GM23248 (cell line): Measurements from ENCODE around the gene SLC16A11. TPM values are rescaled to one million over a fixed set of nuclear protein-coding genes. Genes with fewer than 3 reads are reported as not detected.

Experiments
- DNase-seq: peaks from one replicate; pipeline ENCODE4 v3.0.0-alpha.2; 2015
- H2AFZ ChIP-seq: fragments of 200-600 bp; sonication (generic); 2 replicates; pipeline ENCODE4 v1.6.1; 2016; ENCODE audit warnings: antibody characterized with exemption
- H3F3A ChIP-seq: fragments of 200-600 bp; sonication (generic); 2 replicates; pipeline ENCODE4 v1.6.1; 2016; ENCODE audit warnings: mild to moderate bottlenecking, antibody characterized with exemption, mixed run types; ENCODE audit not compliant: insufficient read depth
- H3K27ac ChIP-seq: fragments of 200-600 bp; sonication (generic); 2 replicates; pipeline ENCODE4 v1.5.1; 2016; ENCODE audit warnings: mild to moderate bottlenecking
- H3K27me3 ChIP-seq: fragments of 200-600 bp; sonication (generic); replicated peaks from 2 replicates; pipeline ENCODE4 v1.6.1; 2016; ENCODE audit warnings: mild to moderate bottlenecking; ENCODE audit not compliant: insufficient read depth
- H3K36me3 ChIP-seq: fragments of 200-600 bp; sonication (generic); 2 replicates; pipeline ENCODE4 v1.6.1; 2016; ENCODE audit warnings: low read depth, mild to moderate bottlenecking
- H3K4me1 ChIP-seq: fragments of 200-600 bp; sonication (generic); 2 replicates; pipeline ENCODE4 v1.6.1; 2016; ENCODE audit warnings: mild to moderate bottlenecking; ENCODE audit not compliant: insufficient read depth
- H3K4me2 ChIP-seq: fragments of 200-600 bp; sonication (generic); one replicate; pipeline ENCODE4 v1.6.1; 2016; ENCODE audit warnings: mild to moderate bottlenecking; ENCODE audit not compliant: unreplicated experiment
- H3K4me3 ChIP-seq: fragments of 200-600 bp; sonication (generic); 2 replicates; pipeline ENCODE4 v1.5.1; 2016; ENCODE audit warnings: mild to moderate bottlenecking
- H3K79me2 ChIP-seq: fragments of 200-600 bp; sonication (generic); 2 replicates; pipeline ENCODE4 v1.6.1; 2016; ENCODE audit warnings: mild to moderate bottlenecking; ENCODE audit not compliant: insufficient read depth
- H3K9ac ChIP-seq: fragments of 200-600 bp; sonication (generic); 2 replicates; pipeline ENCODE4 v1.6.1; 2016; ENCODE audit warnings: mild to moderate bottlenecking
- H3K9me2 ChIP-seq: fragments of 200-600 bp; sonication (generic); 2 replicates; pipeline ENCODE4 v1.6.1; 2016; ENCODE audit warnings: mixed run types, mild to moderate bottlenecking, moderate library complexity; ENCODE audit not compliant: insufficient read depth
- H3K9me3 ChIP-seq: fragments of 200-600 bp; sonication (generic); one replicate; pipeline ENCODE4 v1.6.1; 2017; ENCODE audit warnings: low read depth
- H4K20me1 ChIP-seq: fragments of 200-600 bp; sonication (generic); 2 replicates; pipeline ENCODE4 v1.6.0; 2016; ENCODE audit not compliant: insufficient read depth
- EZH2 ChIP-seq: fragments of 200-600 bp; sonication (generic); IDR thresholded peaks from 2 replicates; pipeline ENCODE4 v1.6.1; 2018; ENCODE audit warnings: antibody characterized with exemption, mild to moderate bottlenecking; ENCODE audit not compliant: insufficient read depth, poor library complexity, severe bottlenecking
- EZH2phosphoT487 ChIP-seq: fragments of 200-600 bp; sonication (generic); IDR thresholded peaks from 2 replicates; pipeline ENCODE4 v1.6.1; 2018; ENCODE audit warnings: antibody characterized with exemption, moderate library complexity, mild to moderate bottlenecking, low read depth; ENCODE audit not compliant: insufficient read depth
- WGBS, 2 experiments: methylation state at CpG; one replicate each; pipeline ENCODE4 v1.1.6; 2015 to 2017; ENCODE audit warnings: low lambda C conversion rate in 2 of 2, low coverage in 1 of 2; ENCODE audit errors: missing lambda C conversion rate in 2 of 2; 5-methylcytosine and 5-hydroxymethylcytosine counted together
- in situ Hi-C: fragments of 300-500 bp; cut with MboI; formaldehyde crosslinking; loops from 2 replicates; pipeline ENCODE4 v1.15.0; 2020
- polyA plus RNA-seq: library from polyadenylated mRNA; unstranded; fragments of >200 nt; fragmentation: Nextera tagmentation; extraction: Ambion mirVana; gene quantifications from 2 replicates; pipeline ENCODE4 v1.2.1, GENCODE V29; 2016
- total RNA-seq: library from RNA; depleted of rRNA; stranded (reverse); fragments of >200 nt; shearing (Covaris generic); gene quantifications from 2 replicates; pipeline ENCODE4 v1.2.3, GENCODE V29; 2014

SLC16A11 gene
- total and polyA plus RNA-seq, 2 experiments from 2014 or later = 0.30 TPM; not detected in 1

DNA sequence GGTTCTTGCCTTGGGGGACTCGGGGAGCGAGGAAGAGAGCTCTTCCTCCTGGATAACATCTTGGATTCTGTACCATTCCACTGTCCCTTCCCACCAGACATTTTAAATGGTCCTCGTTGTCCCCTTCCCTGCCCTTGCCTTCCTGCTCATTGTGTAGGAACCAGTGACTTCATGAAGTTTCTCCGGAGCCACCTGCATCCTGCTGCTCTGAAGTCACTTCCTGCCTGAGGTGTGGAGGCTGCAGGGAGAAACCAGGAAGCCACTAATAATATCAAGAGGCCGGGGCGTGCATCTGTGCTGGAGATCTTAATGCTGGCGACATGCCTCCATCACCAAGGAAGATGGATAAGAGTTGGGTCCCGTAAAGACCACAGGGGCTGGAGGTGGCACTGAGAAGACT, 14.2 kb downstream of the SLC16A11 start:
- H3K4me2 ChIP-seq = no peak overlapping the region
- in situ Hi-C loops = no loop called here
- 79 to 80% methylated on average over 8 of the region's 8 CpGs for WGBS, 2 experiments

DNA sequence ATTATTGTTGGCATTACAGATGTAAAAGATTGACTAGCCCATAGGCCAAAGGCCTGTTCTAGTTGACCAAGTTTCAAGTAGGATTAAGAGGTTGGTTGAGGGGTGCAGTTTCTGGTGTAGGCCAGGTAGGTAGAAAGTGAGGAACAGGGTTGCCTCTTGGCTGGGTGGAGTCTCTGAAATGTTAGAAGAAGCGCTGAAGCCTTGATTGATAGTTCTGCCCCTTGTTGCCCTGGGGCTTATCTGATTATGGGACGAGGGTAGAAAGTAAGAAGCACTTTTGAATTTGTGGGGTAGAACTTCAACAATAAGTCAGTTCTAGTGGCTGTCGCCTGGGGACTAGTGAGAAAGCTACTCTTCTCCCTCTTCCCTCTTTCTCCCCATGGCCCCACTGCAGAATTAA, 14.8 kb downstream of the SLC16A11 start:
- 74 to 83% methylated on average over 3 of the region's 3 CpGs for WGBS, 2 experiments
- H3K9me2 ChIP-seq = no peaks in the 10 kb centered on the region
- no peak overlapping the region for H3K27ac ChIP-seq
- no peak for TF ChIP-seq EZH2phosphoT487
- TF ChIP-seq EZH2 = no peak
- H3K79me2 ChIP-seq = no peaks in the 10 kb centered on the region
- H3K4me2 ChIP-seq = no peak overlapping the region
- in situ Hi-C loops = no loop called here
- H3F3A ChIP-seq = peaks cover 3% of the 10 kb centered on the region; the same call in 1 of the 2 replicates
- H3K4me3 ChIP-seq = no peak overlapping the region
- H3K9ac ChIP-seq = no peak overlapping the region
- H3K9me3 ChIP-seq = no peaks in the 10 kb centered on the region
- H3K36me3 ChIP-seq = no peaks in the 10 kb centered on the region
- no peaks in the 10 kb centered on the region for H4K20me1 ChIP-seq
- no peaks in the 10 kb centered on the region for H3K27me3 ChIP-seq
- DNase-seq = no peak
- no peak overlapping the region for H2AFZ ChIP-seq
- H3K4me1 ChIP-seq = no peaks in the 10 kb centered on the region

More for the DNA sequence above, 14.2 kb downstream of the SLC16A11 start:
- H3F3A ChIP-seq = 0 out of 2 replicates have a peak, but pooled peaks cover 3% of the 10 kb centered on the region
- H3K4me3 ChIP-seq = no peak overlapping the region
- no peaks in the 10 kb centered on the region for H3K79me2 ChIP-seq
- no peak overlapping the region for H2AFZ ChIP-seq
- no peak for DNase-seq
- no peak overlapping the region for H3K27ac ChIP-seq
- TF ChIP-seq EZH2phosphoT487 (no peak), EZH2 (no peak)
- no peaks in the 10 kb centered on the region for H3K36me3 ChIP-seq
- H3K4me1 ChIP-seq = no peaks in the 10 kb centered on the region
- no peaks in the 10 kb centered on the region for H3K27me3 ChIP-seq
- no peak overlapping the region for H3K9ac ChIP-seq
- H4K20me1 ChIP-seq = no peaks in the 10 kb centered on the region
- no peaks in the 10 kb centered on the region for H3K9me3 ChIP-seq
- no peaks in the 10 kb centered on the region for H3K9me2 ChIP-seq

DNA sequence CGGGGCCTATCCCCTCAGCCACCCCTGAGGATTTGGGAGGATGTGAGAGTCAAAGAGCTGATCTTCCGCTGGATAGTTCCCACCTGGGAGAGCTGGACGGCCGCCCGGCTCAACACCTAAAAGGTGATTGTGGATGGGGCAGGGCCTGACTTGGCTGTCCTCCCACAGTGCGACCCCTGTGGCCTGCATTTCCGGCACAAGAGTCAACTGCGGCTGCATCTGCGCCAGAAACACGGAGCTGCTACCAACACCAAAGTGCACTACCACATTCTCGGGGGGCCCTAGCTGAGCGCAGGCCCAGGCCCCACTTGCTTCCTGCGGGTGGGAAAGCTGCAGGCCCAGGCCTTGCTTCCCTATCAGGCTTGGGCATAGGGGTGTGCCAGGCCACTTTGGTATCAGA, 16.6 kb downstream of the SLC16A11 start:
- TF ChIP-seq EZH2 (no peak), EZH2phosphoT487 (no peak)
- no peaks in the 10 kb centered on the region for H3K9me3 ChIP-seq
- H3K4me1 ChIP-seq = no peaks in the 10 kb centered on the region
- H3K4me3 ChIP-seq = no peak overlapping the region
- no peak for DNase-seq
- H3F3A ChIP-seq = peaks cover under 1% of the 10 kb centered on the region; the same call in 1 of the 2 replicates
- no peaks in the 10 kb centered on the region for H3K27me3 ChIP-seq
- H3K4me2 ChIP-seq = no peak overlapping the region
- no peaks in the 10 kb centered on the region for H3K36me3 ChIP-seq
- no peak overlapping the region for H3K9ac ChIP-seq
- no peaks in the 10 kb centered on the region for H4K20me1 ChIP-seq
- no peak overlapping the region for H2AFZ ChIP-seq
- no peaks in the 10 kb centered on the region for H3K79me2 ChIP-seq
- no peak overlapping the region for H3K27ac ChIP-seq
- in situ Hi-C loops = no loop called here
- no peaks in the 10 kb centered on the region for H3K9me2 ChIP-seq
- 78 to 82% methylated on average over 13 of the region's 13 CpGs for WGBS, 2 experiments

DNA sequence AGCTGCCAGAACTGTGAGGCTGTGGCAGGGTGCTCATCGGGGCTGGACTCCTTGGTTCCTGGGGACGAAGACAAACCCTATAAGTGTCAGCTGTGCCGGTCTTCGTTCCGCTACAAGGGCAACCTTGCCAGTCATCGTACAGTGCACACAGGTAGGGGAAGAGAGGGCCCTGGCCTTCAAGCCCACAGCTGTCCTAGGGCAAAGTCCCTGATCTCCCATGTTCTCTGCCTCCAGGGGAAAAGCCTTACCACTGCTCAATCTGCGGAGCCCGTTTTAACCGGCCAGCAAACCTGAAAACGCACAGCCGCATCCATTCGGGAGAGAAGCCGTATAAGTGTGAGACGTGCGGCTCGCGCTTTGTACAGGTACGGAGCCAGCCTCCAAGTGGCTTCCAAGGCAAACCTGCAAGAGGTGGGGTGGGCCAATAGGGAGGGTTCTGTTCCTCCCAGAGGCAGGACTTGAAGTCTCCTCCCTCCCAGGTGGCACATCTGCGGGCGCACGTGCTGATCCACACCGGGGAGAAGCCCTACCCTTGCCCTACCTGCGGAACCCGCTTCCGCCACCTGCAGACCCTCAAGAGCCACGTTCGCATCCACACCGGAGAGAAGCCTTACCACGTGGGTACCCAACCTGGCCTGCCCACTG, 17.3 kb downstream of the SLC16A11 start:
- Histone ChIP-seq H3K4me1 (0 out of 2 replicates have a peak, but pooled peaks cover 2% of the 10 kb centered on the region), H3K9me2 (no peaks in the 10 kb centered on the region), H2AFZ (no peak overlapping the region), H3F3A (no peaks in the 10 kb centered on the region; the same call in 1 of the 2 replicates), H3K27ac (no peak overlapping the region), H4K20me1 (no peaks in the 10 kb centered on the region), H3K4me2 (no peak overlapping the region), H3K36me3 (no peaks in the 10 kb centered on the region), H3K27me3 (no peaks in the 10 kb centered on the region), H3K9ac (no peak overlapping the region), H3K9me3 (no peaks in the 10 kb centered on the region), H3K4me3 (no peak overlapping the region), H3K79me2 (no peaks in the 10 kb centered on the region)
- in situ Hi-C loops = no loop called here
- DNase-seq = no peak
- TF ChIP-seq EZH2phosphoT487 = no peak
- TF ChIP-seq EZH2 = no peak
- 87 to 92% methylated on average over 29 of the region's 29 CpGs for WGBS, 2 experiments
